Testis (tissue), 3 donors: ENCODE measurements around the gene SEZ6L. TPM values are rescaled to one million over a fixed set of nuclear protein-coding genes. Genes with fewer than 3 reads are reported as not detected.
A peak's percentile ranks its signal among the peaks of the same experiment; 100 is the strongest.

ENCODE experiments used
- DNase-seq: peaks from one replicate; pipeline ENCODE4 v3.0.0-alpha.2; 2019
- H3K27ac ChIP-seq, 2 donors: fragments of 200-600 bp; sonication (generic); one replicate each; pipeline ENCODE4 v1.5.1; 2019
- H3K27me3 ChIP-seq: fragments of 200-600 bp; sonication (generic); one replicate; pipeline ENCODE4 v1.5.1; 2019
- H3K36me3 ChIP-seq: fragments of 200-600 bp; sonication (generic); one replicate; pipeline ENCODE4 v1.5.1; 2017; ENCODE audit warnings: low read depth; ENCODE audit errors: missing control alignments
- H3K4me1 ChIP-seq: fragments of 200-600 bp; sonication (generic); one replicate; pipeline ENCODE4 v1.5.1; 2019
- H3K4me3 ChIP-seq, 2 donors: fragments of 200-600 bp; sonication (generic); one replicate each; pipeline ENCODE4 v1.5.1; 2017 to 2019
- H3K9me3 ChIP-seq: fragments of 200-600 bp; sonication (generic); one replicate; pipeline ENCODE4 v1.5.1; 2017
- CTCF ChIP-seq, 3 experiments: fragments of 450-650 bp in 2 of 3; fragments of 200-600 bp in 1 of 3; sonication (generic) in 1 of 3; IDR thresholded peaks; one replicate each; pipeline ENCODE4 v1.5.1; 2016 to 2019; ENCODE audit warnings: antibody characterized with exemption in 3 of 3, mild to moderate bottlenecking in 2 of 3, moderate library complexity in 1 of 3
- POLR2A ChIP-seq: fragments of 450-650 bp; IDR thresholded peaks from one replicate; pipeline ENCODE4 v1.6.1; 2017; ENCODE audit warnings: antibody characterized with exemption, mild to moderate bottlenecking, moderate library complexity
- WGBS, 2 donors: methylation state at CpG; one replicate each; pipeline ENCODE4 v1.1.5; 2018; 5-methylcytosine and 5-hydroxymethylcytosine counted together
- intact Hi-C: fragments of 100-400 bp; cut with DNase I; formaldehyde crosslinking; loops from one replicate; pipeline ENCODE4 v1.15.1; 2023; ENCODE audit warnings: low total_unique reads
- polyA plus RNA-seq: library from polyadenylated mRNA; stranded (reverse); fragments of 350-450 nt; fragmentation: Illumina TruSeq; extraction: RNeasy Lipid Tissue Mini Kit (QIAGEN cat#74804); gene quantifications from one replicate; pipeline ENCODE4 v1.2.3, GENCODE V29; 2014; ENCODE audit warnings: low read depth, low replicate concordance; ENCODE audit not compliant: insufficient read depth
- total RNA-seq, 2 donors: library from RNA; depleted of rRNA; stranded (reverse); fragments of >200 nt; gene quantifications; one replicate each; pipeline ENCODE4 v1.2.3, GENCODE V29; 2016

The SEZ6L gene
- total and polyA plus RNA-seq, 3 donors from 2014 or later: 0.69 to 1.4 (median 0.71) TPM

GRCh38 chr22:26364066-26365015 is 195.1 kb downstream of the SEZ6L start:
- Histone ChIP-seq H3K27me3 (no peaks in the 10 kb centered on the region), H3K9me3 (no peaks in the 10 kb centered on the region), H3K4me3 (no peak overlapping the region), H3K36me3 (no peaks in the 10 kb centered on the region), H3K27ac (no peak overlapping the region), H3K4me1 (no peaks in the 10 kb centered on the region)
- intact Hi-C loops: no loop called here
- peak; percentile 87 for DNase-seq
- peak in 2 of 3 experiments; percentile 44 to 51 for TF ChIP-seq CTCF (IDR thresholded peaks at IDR 0.05)
- TF ChIP-seq POLR2A: no peak
- 47 to 55% methylated on average over 12 of the region's 12 CpGs for WGBS, 2 donors

GRCh38 chr22:26367402-26368245 is 198.4 kb downstream of the SEZ6L start:
- DNase-seq: peak; percentile 67
- TF ChIP-seq POLR2A (no peak), CTCF (IDR thresholded peaks at IDR 0.05) (peak in 2 of 3 experiments; percentile 74 to 94)
- intact Hi-C loops: no loop called here
- H3K9me3 ChIP-seq: no peaks in the 10 kb centered on the region
- no peaks in the 10 kb centered on the region for H3K36me3 ChIP-seq
- H3K4me3 ChIP-seq: no peak overlapping the region
- H3K27me3 ChIP-seq: no peaks in the 10 kb centered on the region
- no peaks in the 10 kb centered on the region for H3K4me1 ChIP-seq
- no peak overlapping the region for H3K27ac ChIP-seq
- WGBS, 2 donors: 31 to 33% methylated on average over 19 of the region's 19 CpGs

- DNase-seq: no peak
- Histone ChIP-seq H3K4me3 (no peak overlapping the region), H3K4me1 (no peaks in the 10 kb centered on the region), H3K9me3 (no peaks in the 10 kb centered on the region), H3K27ac (no peak overlapping the region), H3K27me3 (no peaks in the 10 kb centered on the region), H3K36me3 (no peaks in the 10 kb centered on the region)
- WGBS, 2 donors: 92% methylated on average over 4 of the region's 4 CpGs
- TF ChIP-seq POLR2A (no peak), CTCF (IDR thresholded peaks at IDR 0.05) (no peak)
- intact Hi-C loops: no loop called here
Observed at GRCh38 chr22:26372890-26373289, 203.6 kb downstream of the SEZ6L start.

- 68 to 76% methylated on average over 9 of the region's 10 CpGs for WGBS, 2 donors
- Histone ChIP-seq H3K36me3 (no peaks in the 10 kb centered on the region), H3K27ac (no peak overlapping the region), H3K4me1 (no peaks in the 10 kb centered on the region), H3K9me3 (no peaks in the 10 kb centered on the region), H3K4me3 (no peak overlapping the region), H3K27me3 (no peaks in the 10 kb centered on the region)
- intact Hi-C loops: no loop called here
- TF ChIP-seq POLR2A (no peak), CTCF (IDR thresholded peaks at IDR 0.05) (no peak)
- no peak for DNase-seq
Observed at GRCh38 chr22:26374391-26375026, 205.2 kb downstream of the SEZ6L start.
